Mesodermal cell (in vitro differentiated cells): Measurements from ENCODE around the gene CAMSAP2.
"Not testable (repeated sequence)": the region's sequence is repeated elsewhere in the genome, so short reads cannot be mapped to it uniquely, and the experiment has no call there.

Source experiments
- H3K27ac ChIP-seq: 2 replicates; pipeline ENCODE4 v1.7.0; 2013; ENCODE audit warnings: mild to moderate bottlenecking, low read depth, low read length, moderate library complexity; ENCODE audit not compliant: severe bottlenecking
- H3K36me3 ChIP-seq: 2 replicates; pipeline ENCODE4 v1.7.1; 2013; ENCODE audit warnings: mild to moderate bottlenecking, low read length, moderate library complexity; ENCODE audit not compliant: control insufficient read depth, insufficient read depth
- H3K4me1 ChIP-seq: one replicate; pipeline ENCODE4 v1.7.1; 2013; ENCODE audit warnings: mild to moderate bottlenecking, low read length; ENCODE audit not compliant: insufficient read depth, control insufficient read depth, poor library complexity, severe bottlenecking
- H3K4me3 ChIP-seq: 2 replicates; pipeline ENCODE4 v1.7.0; 2013; ENCODE audit warnings: low read length, control low read depth, mild to moderate bottlenecking; ENCODE audit not compliant: insufficient read depth, poor library complexity, severe bottlenecking; ENCODE audit errors: extremely low read depth
- H3K9me3 ChIP-seq: 2 replicates; pipeline ENCODE4 v1.7.1; 2013; ENCODE audit warnings: mild to moderate bottlenecking, low read length, moderate library complexity; ENCODE audit not compliant: control insufficient read depth
- WGBS, 2 experiments: methylation state at CpG; one replicate each; pipeline ENCODE4 v1.1.5; 2013; ENCODE audit warnings: missing lambda C conversion rate in 2 of 2; ENCODE audit not compliant: insufficient coverage in 2 of 2; 5-methylcytosine and 5-hydroxymethylcytosine counted together

Gene CAMSAP2

DNA sequence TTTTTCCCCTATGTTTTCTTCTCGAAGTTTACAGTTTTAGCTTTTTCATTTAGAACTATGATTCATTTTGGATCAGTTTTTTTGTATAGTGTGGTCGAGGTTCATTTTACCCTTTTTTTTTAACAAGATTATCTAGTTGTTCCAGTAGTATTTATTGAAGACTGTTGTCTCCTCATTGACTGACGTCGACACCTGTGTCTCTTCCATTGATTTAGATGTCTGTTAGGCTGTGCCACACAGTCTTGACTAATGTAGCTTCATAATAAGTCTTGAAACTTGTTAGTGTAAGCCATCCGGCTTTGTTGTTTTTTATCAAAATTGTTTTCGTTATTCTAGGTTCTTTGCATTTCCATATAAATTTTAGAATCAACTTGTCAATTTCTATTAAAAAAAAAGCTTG, 45.2 kb downstream of the CAMSAP2 start:
- 77 to 100% methylated on average over 2 of the region's 6 CpGs for WGBS, 2 experiments
- H3K9me3 ChIP-seq: no peaks in the 10 kb centered on the region
- H3K4me1 ChIP-seq: no peaks in the 10 kb centered on the region
- H3K4me3 ChIP-seq: no peak overlapping the region
- H3K36me3 ChIP-seq: peaks cover 41% of the 10 kb centered on the region
- no peak overlapping the region for H3K27ac ChIP-seq

DNA sequence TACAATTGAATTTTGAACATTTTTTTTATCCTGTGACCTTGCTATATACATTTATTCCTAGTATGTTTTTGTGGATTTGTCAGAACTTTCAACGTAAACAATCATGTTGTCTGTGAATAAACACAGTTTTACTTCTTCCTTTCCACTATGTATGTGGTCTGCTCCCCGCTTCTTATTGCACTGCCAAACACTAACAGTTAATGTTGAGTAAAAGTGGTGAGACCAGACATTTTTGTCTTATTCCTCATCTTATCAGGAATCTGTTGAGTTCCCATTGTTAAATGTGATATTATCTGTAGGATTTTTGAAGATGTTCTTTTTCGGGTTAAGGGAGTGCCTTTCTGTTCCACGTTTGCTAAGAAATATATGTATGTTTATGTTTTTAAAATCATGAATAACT, 45.9 kb downstream of the CAMSAP2 start:
- Histone ChIP-seq H3K27ac (no peak overlapping the region), H3K4me3 (no peak overlapping the region), H3K36me3 (peaks cover 41% of the 10 kb centered on the region), H3K9me3 (no peaks in the 10 kb centered on the region), H3K4me1 (no peaks in the 10 kb centered on the region)
- WGBS, 2 experiments: no CpG with 5 or more reads among the region's 4 CpGs

DNA sequence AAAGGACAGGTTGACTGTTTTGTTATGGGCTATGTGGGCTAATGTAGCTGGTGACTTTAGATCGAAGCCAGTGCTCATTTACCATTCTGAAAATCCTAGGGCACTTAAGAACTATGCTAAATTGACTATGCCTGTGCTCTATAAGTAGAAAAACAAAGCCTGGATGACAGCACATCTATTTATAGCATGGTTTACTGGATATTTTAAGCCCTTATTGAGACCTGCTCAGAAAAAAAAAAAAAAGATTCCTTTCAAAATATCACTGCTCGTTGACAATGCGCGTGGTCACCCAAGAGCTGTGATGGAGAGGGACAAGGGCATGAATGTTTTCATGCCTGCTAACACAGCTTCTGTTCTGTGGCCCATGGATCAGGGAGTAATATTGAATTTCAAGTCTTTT, 48.1 kb downstream of the CAMSAP2 start:
- Histone ChIP-seq H3K4me1 (no peaks in the 10 kb centered on the region), H3K9me3 (no peaks in the 10 kb centered on the region), H3K4me3 (no peak overlapping the region), H3K27ac (no peak overlapping the region), H3K36me3 (peaks cover 38% of the 10 kb centered on the region)
- 50% methylated on average over 1 of the region's 4 CpGs; no CpG with 5 or more reads in 1 of the 2 experiments for WGBS, 2 experiments

DNA sequence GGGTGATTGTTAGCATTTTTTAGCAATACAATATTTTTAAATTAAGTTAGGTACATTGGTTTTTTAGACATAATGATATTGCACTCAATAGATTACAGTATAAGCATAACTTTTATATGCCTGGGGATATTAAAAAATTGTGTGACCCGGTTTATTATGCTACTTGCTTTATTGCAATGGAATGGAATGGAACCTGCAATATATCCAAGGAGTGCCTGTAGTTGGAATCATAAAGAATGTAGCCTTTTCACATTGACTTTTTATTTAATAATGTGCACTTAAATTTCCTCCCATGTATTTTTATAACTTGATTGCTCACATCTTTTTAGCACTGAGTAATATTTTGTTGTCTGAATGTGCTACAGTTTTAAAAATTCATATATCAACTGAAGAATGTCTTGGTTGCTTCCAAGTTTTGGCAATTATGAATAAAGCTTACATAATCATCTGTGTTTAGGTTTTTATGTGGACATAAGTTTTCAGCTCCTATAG, 49.2 kb downstream of the CAMSAP2 start:
- WGBS, 2 experiments: no CpG with 5 or more reads among the region's 1 CpG
- no peaks in the 10 kb centered on the region for H3K9me3 ChIP-seq
- peaks cover 36% of the 10 kb centered on the region for H3K36me3 ChIP-seq

DNA sequence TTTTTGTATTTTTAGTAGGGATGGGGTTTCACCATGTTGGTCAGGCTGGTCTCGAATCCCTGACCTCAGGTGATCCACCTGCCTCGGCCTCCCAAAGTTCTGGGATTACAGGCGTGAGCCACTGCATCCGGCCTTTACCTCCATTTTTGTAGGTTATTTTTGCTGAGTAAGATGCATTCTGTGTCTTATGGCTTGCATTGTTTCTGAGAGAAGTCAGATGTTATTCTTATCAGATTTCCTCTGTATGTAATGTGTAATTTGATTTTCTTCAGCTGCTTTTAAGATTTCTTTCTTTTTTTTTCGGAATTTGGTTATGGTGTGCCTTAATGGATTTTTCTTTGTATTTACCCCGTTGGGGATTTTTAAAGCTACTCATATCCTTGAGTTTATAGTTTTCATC, 52.3 kb downstream of the CAMSAP2 start:
- not testable (repeated sequence) for H3K4me3 ChIP-seq, H3K4me1 ChIP-seq, H3K9me3 ChIP-seq, H3K27ac ChIP-seq
- peaks cover 33% of the 10 kb centered on the region for H3K36me3 ChIP-seq
- WGBS, 2 experiments: 100% methylated on average over 2 to 4 of the region's 6 CpGs

More for the DNA sequence above, 49.2 kb downstream of the CAMSAP2 start:
- no peak overlapping the region for H3K4me3 ChIP-seq
- H3K4me1 ChIP-seq: no peaks in the 10 kb centered on the region
- no peak overlapping the region for H3K27ac ChIP-seq

DNA sequence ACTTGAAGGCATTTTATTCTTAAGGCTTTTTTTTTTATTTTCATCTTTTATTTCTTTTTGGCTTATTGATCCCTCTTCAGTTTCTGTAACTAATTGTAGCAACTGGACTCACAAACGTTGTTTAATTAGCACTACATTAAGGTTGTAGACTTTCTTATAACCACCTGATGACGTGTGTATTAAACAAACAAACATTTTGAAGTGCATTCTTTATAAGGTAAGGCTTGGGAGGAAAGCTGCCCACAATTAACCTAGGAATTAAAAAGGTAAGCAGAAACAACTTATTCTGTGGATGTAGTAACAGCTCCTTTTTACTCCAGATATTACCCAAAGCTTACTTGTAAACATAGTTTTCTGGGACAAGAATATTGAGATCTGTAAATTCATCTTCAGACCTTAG, 55.0 kb downstream of the CAMSAP2 start:
- peaks cover 22% of the 10 kb centered on the region for H3K36me3 ChIP-seq
- no peaks in the 10 kb centered on the region for H3K9me3 ChIP-seq
- WGBS, 2 experiments: no CpG with 5 or more reads among the region's 2 CpGs
- H3K27ac ChIP-seq: no peak overlapping the region
- H3K4me1 ChIP-seq: no peaks in the 10 kb centered on the region
- H3K4me3 ChIP-seq: no peak overlapping the region

DNA sequence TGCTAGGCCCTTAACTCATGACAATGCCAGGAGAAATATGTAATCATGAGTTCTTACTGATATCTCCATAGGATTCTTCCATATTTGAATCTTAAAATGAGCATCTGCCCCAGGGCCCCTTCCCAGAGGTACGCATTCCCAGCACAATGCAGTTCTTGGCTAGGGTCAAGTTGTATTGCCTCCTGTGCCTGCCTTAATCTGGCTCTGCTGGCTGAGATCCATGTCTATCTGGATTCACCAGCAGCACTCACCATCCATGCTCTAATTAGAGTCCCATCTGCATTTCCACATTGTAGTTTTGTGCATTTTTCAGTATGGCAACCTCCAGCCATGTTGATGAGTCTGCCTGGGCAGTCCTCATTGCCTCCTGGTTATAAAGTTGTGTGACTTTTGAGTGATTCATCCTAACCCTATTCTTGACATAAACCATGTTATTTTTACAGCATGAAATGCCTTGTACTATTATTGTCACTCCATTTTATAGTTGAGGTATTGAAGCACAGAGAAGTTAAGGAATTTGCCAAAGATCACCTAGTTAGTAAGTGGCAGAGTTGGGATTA, 55.9 kb downstream of the CAMSAP2 start:
- no peak overlapping the region for H3K27ac ChIP-seq
- no peaks in the 10 kb centered on the region for H3K9me3 ChIP-seq
- WGBS, 2 experiments: 100% methylated on average over 1 of the region's 1 CpG
- no peak overlapping the region for H3K4me3 ChIP-seq
- H3K4me1 ChIP-seq: no peaks in the 10 kb centered on the region
- H3K36me3 ChIP-seq: peaks cover 22% of the 10 kb centered on the region

DNA sequence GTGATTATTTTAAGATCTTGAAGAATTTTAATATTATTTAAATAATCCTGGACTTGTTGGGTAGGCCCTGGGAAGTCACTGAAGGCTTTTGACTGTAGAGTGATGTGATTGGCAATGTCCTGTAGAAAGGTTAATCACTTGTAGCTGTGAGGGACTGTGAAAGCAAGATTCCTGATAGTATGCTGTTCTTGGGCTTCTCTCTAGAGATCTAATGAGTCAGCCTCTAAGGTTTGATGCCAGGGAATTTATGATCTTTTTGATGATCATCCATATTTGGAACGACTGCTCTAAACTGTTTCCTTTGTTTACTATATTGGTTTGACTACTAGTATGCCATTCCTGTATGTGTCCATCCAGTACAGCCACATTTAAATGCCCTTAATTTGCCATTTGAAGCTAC, 56.5 kb downstream of the CAMSAP2 start:
- no peak overlapping the region for H3K27ac ChIP-seq
- 100% methylated on average over 1 of the region's 1 CpG; no CpG with 5 or more reads in 1 of the 2 experiments for WGBS, 2 experiments
- H3K36me3 ChIP-seq: peaks cover 22% of the 10 kb centered on the region
- H3K4me1 ChIP-seq: no peaks in the 10 kb centered on the region
- no peak overlapping the region for H3K4me3 ChIP-seq
- no peaks in the 10 kb centered on the region for H3K9me3 ChIP-seq

DNA sequence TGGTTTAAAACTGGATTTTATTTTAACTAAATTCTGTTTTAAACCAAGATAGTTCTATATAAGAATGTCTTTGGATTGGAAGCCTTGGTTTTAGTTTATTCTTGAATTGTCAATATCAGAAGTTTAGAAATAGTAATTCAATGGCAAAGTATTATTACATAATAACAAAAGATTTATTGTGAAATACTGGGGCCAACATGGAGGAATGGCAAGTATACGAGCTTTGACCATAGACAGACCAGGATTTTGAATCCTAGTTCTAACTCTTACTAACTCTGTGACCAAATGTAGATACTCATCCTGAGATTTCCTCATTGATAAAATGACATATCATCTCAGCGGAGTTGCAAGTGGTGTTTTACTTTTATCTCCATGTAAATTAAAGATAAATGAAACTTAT, 63.3 kb downstream of the CAMSAP2 start:
- WGBS, 2 experiments: 100% methylated on average over 1 of the region's 2 CpGs; no CpG with 5 or more reads in 1 of the 2 experiments
- H3K27ac ChIP-seq: no peak overlapping the region

DNA sequence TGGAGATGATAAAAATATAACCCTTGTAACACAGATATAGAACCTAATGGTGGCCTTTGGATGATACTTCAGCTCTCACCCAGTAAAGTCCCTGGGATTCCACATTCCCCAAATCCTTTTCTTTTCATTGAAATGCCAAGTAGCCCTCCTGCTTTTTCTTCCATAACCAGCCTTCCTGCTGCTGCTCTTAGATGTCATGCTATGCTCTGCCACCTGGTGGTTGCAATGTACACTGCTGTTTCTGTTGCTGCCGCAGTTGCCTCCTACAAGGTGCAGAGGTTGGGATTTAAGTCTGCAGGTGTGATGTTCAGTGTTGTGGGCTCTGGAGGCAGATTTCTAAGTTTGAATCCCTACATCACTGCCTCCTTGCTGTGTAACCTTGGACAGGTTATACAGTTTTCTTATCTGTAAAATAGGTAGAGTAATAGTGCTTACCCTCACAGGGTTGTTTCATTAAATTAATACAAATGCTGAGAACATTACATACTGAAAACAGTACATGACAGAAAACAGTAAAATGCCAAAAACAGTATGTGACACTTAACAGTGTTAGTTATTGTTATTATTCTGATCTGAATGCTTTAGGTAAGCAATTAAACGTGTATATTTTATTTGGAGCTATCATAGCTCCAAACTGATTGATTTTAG, 64.3 kb downstream of the CAMSAP2 start:
- H3K27ac ChIP-seq: no peak overlapping the region
- no peaks in the 10 kb centered on the region for H3K4me1 ChIP-seq
- H3K9me3 ChIP-seq: no peaks in the 10 kb centered on the region
- WGBS, 2 experiments: 0% methylated on average over 1 of the region's 2 CpGs; no CpG with 5 or more reads in 1 of the 2 experiments
- H3K36me3 ChIP-seq: peaks cover 11% of the 10 kb centered on the region
- no peak overlapping the region for H3K4me3 ChIP-seq

More for the DNA sequence above, 63.3 kb downstream of the CAMSAP2 start:
- Histone ChIP-seq H3K4me1 (no peaks in the 10 kb centered on the region), H3K9me3 (no peaks in the 10 kb centered on the region), H3K4me3 (no peak overlapping the region), H3K36me3 (peaks cover 3% of the 10 kb centered on the region)

DNA sequence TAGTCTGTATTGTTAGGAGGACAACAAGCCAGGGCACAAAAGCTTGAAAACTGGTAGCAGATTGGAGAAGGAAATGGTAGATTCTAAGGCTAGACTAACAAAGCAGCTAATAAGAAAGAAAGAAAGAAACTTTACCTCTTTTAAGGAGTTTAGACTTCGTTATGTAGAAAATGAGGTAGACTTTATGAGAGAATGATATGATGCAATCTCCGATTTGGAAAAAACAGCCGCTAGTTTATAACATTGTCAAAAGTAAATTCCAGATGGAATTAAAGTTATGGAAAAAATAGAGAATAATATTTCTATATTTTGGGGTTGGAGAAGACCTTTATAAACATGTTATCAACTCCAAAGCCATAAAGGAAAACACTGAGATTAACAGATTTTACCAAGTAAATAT, 67.0 kb downstream of the CAMSAP2 start:
- WGBS, 2 experiments: 100% methylated on average over 1 to 3 of the region's 3 CpGs
- Histone ChIP-seq H3K36me3 (peaks cover 38% of the 10 kb centered on the region), H3K4me3 (no peak overlapping the region), H3K9me3 (no peaks in the 10 kb centered on the region), H3K4me1 (no peaks in the 10 kb centered on the region), H3K27ac (no peak overlapping the region)
